ENCODE measurements around the gene B9D1. TPM values are rescaled to one million over a fixed set of nuclear protein-coding genes. Genes with fewer than 3 reads are reported as not detected.
A peak's percentile ranks its signal among the peaks of the same experiment; 100 is the strongest.

The B9D1 gene
- total RNA-seq, 1 donor from 2014 or later, result 12.4 TPM

DNA sequence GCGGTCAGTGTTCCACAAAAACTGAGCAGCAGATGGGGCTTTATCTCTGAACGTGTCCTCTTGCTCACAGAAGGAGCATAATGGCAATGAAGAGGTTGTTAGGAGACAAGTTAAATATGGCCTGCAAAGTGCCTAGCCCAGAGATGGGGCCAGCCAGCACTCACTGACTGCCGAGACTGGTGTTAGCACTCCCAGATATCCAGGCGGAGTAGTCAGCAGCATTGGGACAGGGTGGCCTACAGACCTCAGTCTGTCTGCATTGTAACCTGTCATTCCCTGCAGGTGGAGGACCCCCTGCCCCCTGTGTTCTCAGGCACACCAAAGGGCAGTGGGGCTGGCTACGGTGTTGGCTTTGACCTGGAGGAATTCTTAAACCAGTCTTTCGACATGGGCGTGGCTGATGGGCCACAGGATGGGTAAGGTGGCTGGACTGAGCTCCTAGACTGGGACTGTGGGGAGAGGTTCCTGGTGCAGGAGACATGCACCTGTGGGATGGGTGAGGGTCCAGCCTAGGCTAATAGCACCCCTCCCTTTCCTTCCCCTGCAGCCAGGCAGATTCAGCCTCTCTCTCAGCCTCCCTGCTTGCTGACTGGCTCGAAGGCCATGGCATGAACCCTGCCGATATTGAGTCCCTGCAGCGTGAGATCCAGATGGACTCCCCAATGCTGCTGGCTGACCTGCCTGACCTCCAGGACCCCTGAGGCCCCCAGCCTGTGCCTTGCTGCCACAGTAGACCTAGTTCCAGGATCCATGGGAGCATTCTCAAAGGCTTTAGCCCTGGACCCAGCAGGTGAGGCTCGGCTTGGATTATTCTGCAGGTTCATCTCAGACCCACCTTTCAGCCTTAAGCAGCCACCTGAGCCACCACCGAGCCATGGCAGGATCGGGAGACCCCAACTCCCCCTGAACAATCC, 20.3 kb upstream of the B9D1 start:
- Histone ChIP-seq H3K27me3 (ENCODE audit: control insufficient read depth, insufficient read depth, low read length) (no peaks in the 10 kb centered on the region), H3K36me3 (ENCODE audit: control insufficient read depth, insufficient read depth, low read length) (peaks cover 35% of the 10 kb centered on the region), H3K4me3 (ENCODE audit: low read depth, low read length) (no peak overlapping the region)
- TF ChIP-seq, protein P1, sequence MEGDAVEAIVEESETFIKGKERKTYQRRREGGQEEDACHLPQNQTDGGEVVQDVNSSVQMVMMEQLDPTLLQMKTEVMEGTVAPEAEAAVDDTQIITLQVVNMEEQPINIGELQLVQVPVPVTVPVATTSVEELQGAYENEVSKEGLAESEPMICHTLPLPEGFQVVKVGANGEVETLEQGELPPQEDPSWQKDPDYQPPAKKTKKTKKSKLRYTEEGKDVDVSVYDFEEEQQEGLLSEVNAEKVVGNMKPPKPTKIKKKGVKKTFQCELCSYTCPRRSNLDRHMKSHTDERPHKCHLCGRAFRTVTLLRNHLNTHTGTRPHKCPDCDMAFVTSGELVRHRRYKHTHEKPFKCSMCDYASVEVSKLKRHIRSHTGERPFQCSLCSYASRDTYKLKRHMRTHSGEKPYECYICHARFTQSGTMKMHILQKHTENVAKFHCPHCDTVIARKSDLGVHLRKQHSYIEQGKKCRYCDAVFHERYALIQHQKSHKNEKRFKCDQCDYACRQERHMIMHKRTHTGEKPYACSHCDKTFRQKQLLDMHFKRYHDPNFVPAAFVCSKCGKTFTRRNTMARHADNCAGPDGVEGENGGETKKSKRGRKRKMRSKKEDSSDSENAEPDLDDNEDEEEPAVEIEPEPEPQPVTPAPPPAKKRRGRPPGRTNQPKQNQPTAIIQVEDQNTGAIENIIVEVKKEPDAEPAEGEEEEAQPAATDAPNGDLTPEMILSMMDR (IDR thresholded peaks at IDR 0.05; ENCODE audit: insufficient read depth, low read length, severe bottlenecking), result no peak
- DNase-seq (ENCODE audit: low read depth) (no peak), FAIRE-seq (peak; percentile 70)

DNA sequence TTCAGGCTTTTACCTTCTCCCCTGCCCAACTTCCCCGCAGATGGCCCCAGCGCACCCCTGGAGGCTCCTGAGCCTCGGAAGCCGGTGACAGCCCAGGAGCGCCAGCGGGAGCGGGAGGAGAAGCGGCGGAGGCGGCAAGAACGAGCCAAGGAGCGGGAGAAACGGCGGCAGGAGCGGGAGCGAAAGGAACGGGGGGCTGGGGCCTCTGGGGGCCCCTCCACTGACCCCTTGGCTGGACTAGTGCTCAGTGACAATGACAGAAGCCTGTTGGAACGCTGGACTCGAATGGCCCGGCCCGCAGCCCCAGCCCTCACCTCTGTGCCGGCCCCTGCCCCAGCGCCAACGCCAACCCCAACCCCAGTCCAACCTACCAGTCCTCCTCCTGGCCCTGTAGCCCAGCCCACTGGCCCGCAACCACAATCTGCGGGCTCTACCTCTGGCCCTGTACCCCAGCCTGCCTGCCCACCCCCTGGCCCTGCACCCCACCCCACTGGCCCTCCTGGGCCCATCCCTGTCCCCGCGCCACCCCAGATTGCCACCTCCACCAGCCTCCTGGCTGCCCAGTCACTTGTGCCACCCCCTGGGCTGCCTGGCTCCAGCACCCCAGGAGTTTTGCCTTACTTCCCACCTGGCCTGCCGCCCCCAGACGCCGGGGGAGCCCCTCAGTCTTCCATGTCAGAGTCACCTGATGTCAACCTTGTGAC, 19.4 kb upstream of the B9D1 start:
- DNase-seq (ENCODE audit: low read depth) (no peak), FAIRE-seq (no peak)
- Histone ChIP-seq H3K36me3 (ENCODE audit: control insufficient read depth, insufficient read depth, low read length) (peaks cover 35% of the 10 kb centered on the region), H3K27me3 (ENCODE audit: control insufficient read depth, insufficient read depth, low read length) (no peaks in the 10 kb centered on the region), H3K4me3 (ENCODE audit: low read depth, low read length) (no peak overlapping the region)
- TF ChIP-seq, protein P1 (IDR thresholded peaks at IDR 0.05; ENCODE audit: insufficient read depth, low read length, severe bottlenecking), result no peak

DNA sequence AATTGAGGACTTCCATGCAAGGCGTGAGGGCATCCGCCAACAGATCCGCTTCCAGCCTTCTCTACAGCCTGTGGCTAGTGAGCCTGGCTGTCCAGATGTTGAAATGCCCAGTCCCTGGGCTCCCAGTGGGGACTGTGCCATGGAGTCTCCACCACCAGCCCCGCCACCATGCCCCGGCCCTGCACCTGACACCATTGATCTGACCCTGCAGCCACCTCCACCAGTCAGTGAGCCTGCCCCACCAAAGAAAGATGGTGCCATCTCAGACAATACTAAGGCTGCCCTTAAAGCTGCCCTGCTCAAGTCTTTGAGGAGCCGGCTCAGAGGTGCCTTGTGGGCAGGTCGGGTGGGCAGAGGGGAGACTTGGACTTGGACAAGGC, 18.8 kb upstream of the B9D1 start:
- Histone ChIP-seq H3K4me3 (ENCODE audit: low read depth, low read length) (no peak overlapping the region), H3K27me3 (ENCODE audit: control insufficient read depth, insufficient read depth, low read length) (no peaks in the 10 kb centered on the region), H3K36me3 (ENCODE audit: control insufficient read depth, insufficient read depth, low read length) (peaks cover 35% of the 10 kb centered on the region)
- TF ChIP-seq, protein P1 (IDR thresholded peaks at IDR 0.05; ENCODE audit: insufficient read depth, low read length, severe bottlenecking), result no peak
- DNase-seq (ENCODE audit: low read depth) (no peak), FAIRE-seq (no peak)

DNA sequence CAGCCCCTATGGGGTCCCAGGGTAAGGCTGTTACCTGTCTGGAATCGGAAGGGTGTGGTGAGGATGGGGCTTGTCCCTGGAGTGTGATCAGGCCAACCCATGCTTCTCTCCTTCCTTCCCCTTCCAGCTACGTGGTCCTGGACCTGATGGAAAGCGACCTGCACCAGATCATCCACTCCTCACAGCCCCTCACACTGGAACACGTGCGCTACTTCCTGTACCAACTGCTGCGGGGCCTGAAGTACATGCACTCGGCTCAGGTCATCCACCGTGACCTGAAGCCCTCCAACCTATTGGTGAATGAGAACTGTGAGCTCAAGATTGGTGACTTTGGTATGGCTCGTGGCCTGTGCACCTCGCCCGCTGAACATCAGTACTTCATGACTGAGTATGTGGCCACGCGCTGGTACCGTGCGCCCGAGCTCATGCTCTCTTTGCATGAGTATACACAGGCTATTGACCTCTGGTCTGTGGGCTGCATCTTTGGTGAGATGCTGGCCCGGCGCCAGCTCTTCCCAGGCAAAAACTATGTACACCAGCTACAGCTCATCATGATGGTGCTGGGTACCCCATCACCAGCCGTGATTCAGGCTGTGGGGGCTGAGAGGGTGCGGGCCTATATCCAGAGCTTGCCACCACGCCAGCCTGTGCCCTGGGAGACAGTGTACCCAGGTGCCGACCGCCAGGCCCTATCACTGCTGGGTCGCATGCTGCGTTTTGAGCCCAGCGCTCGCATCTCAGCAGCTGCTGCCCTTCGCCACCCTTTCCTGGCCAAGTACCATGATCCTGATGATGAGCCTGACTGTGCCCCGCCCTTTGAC, 18.2 kb upstream of the B9D1 start:
- FAIRE-seq, result no peak
- Histone ChIP-seq H3K4me3 (ENCODE audit: low read depth, low read length) (no peak overlapping the region), H3K27me3 (ENCODE audit: control insufficient read depth, insufficient read depth, low read length) (no peaks in the 10 kb centered on the region), H3K36me3 (ENCODE audit: control insufficient read depth, insufficient read depth, low read length) (peaks cover 35% of the 10 kb centered on the region)
- DNase-seq (ENCODE audit: low read depth), result no peak
- TF ChIP-seq, protein P1 (IDR thresholded peaks at IDR 0.05; ENCODE audit: insufficient read depth, low read length, severe bottlenecking), result no peak

DNA sequence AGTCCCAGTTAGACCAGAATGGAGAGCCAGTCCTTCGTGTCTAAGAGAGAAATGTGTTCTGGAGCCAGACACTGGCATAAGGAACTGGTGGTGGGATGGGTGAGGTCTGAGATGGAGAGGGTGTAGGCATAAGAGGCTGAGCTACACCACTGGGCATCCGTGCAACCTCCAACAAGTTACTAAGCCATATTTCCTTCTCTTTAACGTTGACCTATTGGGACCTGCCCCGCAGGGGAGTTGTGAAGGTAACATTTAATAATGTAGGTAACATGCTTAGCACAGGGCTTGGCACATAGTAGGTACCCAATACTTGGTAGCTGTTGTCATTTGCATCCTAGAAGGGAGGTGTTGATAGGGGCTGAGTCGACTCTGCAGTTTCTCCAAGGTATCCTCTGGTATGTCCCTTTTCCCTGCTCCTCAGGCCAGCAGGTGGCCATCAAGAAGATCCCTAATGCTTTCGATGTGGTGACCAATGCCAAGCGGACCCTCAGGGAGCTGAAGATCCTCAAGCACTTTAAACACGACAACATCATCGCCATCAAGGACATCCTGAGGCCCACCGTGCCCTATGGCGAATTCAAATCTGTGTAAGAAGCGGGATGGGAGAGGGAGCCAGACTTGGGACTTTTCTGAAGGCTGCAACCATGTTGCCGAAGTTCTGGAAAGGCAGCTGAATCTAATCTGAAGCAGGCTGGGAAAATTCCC, 17.0 kb upstream of the B9D1 start:
- DNase-seq (ENCODE audit: low read depth), result no peak
- TF ChIP-seq, protein P1 (IDR thresholded peaks at IDR 0.05; ENCODE audit: insufficient read depth, low read length, severe bottlenecking), result no peak
- peaks cover 35% of the 10 kb centered on the region for H3K36me3 ChIP-seq (ENCODE audit: control insufficient read depth, insufficient read depth, low read length)
- peak; percentile 47 for FAIRE-seq
- peak overlapping the region; percentile 88 for H3K4me3 ChIP-seq (ENCODE audit: low read depth, low read length)
- H3K27me3 ChIP-seq (ENCODE audit: control insufficient read depth, insufficient read depth, low read length), result no peaks in the 10 kb centered on the region

Measured in bronchial epithelial cell (primary cell).